HG03060 (cell line): ENCODE data around the gene NHERF2.

ENCODE experiments used
- ATAC-seq: cut with Tn5 transposase; IDR thresholded peaks from one replicate; pipeline ENCODE4 v1.9.1; 2021; ENCODE audit warnings: low read depth, moderate number of reproducible peaks; ENCODE audit not compliant: unreplicated experiment

NHERF2 gene

DNA sequence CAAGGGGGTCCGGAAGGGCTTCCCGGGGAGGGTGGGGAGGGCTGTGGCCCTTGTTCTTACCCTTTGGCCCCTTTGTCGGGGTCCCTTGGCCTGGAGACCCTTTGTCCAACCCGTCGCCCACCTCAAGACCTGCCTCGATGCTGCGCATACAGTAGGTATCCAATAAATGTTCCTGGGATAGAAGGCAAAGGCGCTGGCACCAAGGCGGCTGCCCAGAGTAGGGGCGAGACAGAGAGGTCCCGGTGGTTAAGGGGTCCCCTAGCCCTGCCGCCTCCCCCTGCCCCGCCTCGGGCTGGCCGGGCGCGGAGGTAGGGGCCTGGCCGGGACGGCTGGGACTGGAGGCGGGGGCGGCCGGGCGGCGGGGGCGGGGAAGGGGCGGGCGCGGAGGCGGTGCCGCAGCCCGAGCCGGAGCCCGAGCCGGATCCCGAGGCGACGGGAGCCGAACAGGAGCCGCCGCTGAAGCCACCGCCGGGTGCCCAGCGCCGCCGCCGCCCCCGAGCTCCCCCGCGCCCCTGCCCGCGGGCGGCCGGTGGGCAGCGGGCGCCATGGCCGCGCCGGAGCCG, at the start of gene NHERF2:
Gene NHERF2 (plus strand): TSS at position 442 of the 563 bp plus-strand sequence. CDS start 104 bp downstream, at position 546.
- ATAC-seq = no peak

DNA sequence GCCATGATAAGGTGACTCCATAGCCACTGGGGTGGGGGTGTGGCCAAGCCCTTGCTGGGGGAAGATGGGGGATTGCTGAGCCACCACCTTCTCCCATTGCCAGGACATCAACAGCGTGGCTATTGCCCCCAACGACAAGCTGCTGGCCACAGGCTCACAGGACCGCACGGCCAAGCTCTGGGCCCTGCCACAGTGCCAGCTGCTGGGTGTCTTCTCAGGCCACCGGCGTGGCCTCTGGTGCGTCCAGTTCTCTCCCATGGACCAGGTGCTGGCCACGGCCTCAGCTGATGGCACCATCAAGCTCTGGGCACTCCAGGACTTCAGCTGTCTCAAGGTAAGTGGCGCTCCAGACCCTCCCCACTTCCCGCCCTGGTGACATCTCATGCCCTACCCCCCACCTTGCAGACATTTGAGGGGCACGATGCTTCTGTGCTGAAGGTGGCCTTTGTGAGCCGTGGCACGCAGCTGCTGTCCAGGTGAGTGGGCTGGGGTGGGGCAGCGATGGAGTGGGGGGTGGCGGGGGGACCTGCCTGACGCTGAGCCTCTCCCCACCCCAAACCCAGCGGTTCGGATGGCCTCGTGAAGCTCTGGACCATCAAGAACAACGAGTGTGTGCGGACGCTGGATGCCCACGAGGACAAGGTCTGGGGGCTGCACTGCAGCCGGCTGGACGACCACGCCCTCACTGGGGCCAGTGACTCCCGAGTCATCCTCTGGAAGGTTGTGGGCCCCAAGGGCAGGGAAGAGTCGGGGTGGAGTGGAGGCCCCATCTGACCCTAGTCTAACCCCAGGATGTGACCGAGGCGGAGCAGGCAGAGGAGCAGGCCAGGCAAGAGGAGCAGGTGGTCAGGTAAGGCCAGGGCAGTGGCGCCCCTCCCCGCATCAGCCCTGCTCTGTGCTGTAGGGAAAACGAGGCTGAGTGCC, 49.5 kb upstream of the NHERF2 start:
- no peak for ATAC-seq

DNA sequence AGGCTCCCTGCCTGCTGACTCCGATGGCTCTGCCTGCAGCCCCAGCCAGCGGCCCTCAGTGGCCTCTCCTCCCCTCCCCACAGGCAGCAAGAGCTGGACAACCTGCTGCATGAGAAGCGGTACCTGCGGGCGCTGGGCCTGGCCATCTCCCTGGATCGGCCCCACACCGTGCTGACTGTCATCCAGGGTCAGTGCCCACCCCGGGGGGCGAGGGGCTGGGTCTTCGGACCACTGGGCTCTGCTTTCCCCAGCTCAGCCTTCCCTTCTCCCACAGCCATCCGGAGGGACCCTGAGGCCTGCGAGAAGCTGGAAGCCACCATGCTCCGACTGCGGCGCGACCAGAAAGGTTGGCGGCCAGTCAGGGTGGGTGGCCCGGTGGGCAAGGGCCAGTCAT, 48.8 kb upstream of the NHERF2 start:
- no peak for ATAC-seq

DNA sequence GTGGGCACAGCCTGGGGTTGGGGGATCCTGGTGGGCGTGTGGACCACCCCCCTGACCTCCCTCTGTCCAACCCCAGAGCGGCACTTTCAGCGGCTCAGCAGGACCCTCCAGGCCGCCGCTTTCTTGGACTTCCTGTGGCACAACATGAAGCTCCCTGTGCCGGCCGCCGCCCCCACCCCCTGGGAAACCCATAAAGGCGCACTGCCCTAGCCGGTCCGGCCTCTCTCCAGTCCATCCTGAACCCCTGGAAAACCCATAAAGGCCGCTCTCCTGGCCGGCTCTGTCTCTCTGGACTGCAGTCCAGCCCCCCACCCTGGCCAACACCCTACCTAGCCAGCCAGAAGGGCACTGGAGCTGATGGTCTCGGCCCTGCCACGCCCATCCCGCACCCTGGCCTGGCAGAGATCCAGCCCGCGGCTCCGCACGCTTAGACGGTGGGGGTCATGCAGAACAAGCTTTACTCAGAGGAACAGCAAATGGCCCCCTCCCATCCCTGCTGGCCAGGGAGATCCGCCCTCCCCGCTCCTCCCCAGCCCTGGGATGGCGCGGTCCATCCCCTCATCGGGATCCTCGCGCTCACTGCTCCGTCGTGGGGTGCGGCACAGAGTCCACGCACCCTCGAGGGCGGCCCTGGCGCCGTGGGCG, 48.1 kb upstream of the NHERF2 start:
- no peak for ATAC-seq

DNA sequence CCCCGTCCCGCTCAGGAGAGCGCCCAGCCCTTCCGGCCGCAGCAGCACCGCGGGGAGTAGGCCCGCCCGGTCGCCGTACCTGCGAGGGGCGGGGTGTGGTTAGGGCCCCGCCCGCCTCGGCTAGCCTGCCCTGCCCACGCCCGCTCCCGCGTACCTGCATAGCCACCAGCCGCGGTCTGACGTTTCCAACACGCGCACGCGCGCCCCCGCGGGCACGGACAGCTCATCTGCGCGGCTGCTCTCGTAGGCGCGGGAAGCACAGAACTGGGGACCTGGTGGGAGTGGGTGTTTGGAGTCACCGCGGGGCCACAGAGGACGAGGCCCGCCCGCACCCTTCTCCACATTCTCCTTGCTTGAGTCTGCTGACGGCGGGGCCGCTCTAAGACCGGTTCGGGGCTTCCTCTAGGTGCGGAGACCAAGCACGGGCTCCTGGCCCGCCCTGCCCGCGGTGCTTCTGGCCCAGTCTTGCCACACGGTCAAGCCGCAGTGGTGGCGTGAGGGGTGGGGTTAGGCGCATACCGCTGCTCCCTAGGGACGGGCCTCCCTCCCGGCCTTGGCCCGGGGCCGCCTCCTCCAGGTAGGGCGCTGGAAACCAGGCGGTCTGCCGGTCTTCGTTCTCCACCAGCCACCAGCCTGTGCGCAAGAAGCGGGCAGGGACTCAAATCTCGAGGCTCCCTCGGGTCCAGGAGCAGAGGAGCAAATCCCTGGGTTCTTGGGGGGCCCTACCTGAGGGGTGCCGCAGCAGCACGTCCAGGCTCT, 47.3 kb upstream of the NHERF2 start:
- no peak for ATAC-seq

DNA sequence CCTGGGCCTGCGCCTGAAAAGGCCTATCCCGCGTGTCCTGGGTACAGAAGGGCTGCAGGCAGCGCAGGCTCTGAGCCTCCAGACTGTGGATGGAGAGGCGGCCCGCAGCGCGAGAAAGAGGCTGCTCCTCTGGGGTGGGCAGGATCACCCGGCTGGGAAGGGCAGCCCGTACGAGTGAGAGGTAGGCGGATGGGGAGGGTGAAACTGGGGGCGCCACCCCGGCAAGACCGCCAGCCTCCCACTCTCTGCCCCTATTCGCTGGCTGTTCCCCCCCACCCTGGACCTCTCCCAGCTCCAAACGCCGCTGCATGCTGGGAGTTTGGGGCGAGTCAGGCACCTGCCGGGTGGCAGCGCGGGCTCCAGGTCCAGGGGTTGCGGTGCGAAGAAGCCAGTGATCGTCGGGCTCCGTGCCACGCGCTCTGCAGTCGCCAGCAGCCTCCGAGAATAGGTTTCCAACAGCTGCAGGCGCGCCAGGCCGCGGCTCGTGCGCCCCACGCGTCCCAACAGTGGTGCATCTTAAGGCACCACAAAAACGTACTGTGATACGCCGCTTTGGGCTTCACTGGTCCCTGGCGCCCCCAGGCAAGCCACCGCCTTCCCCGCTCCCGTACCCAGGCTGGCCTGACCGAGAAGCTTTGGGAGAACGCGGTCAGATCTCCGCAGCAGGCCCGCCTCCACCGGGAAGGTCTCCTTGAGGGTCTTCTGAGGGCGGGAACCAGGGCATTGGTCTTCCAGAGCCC, 46.5 kb upstream of the NHERF2 start:
- no peak for ATAC-seq

DNA sequence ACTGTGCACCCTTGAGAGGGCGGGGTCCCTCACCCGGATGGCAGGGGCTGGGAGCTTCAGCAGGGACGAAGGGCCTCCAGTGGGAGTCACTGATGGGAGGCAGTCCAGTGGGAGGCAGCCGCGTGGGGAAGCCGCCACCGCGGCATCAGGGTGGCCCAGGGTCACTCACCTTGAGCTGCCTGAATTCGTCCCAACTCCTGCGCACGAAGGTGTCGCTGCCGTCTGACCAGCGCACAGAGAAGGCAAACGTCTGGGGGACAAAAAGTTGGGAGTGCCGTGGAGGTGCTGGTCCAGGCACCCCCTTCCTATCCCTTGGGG, 46.0 kb upstream of the NHERF2 start:
- no peak for ATAC-seq

DNA sequence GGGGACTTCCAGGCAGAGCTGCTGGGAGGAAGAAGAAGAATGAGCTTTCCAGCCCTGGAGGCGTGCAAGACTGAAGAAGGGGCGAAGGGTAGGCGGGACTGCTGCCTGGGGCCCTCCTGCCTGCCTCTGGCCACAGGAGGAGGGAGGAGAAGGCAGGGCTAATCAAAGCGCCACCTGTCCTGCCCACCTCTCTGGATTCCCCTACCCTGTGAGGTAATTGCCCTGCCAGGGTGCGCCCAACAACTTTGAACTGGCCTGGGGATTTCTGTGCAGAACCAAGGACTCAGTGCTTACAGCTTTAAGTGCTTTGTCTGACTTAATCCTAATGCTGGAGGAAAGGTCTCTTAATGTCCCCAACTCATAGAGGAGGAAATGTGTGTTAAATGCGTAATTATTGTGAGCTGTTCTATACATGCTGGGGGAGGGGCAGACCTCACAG, 45.3 kb upstream of the NHERF2 start, which contains the start of gene NOXO1:
Gene NOXO1 (minus strand): TSS at position 72 of the 439 bp plus-strand sequence. CDS start 290 bp downstream, outside the sequence.
- no peak for ATAC-seq

DNA sequence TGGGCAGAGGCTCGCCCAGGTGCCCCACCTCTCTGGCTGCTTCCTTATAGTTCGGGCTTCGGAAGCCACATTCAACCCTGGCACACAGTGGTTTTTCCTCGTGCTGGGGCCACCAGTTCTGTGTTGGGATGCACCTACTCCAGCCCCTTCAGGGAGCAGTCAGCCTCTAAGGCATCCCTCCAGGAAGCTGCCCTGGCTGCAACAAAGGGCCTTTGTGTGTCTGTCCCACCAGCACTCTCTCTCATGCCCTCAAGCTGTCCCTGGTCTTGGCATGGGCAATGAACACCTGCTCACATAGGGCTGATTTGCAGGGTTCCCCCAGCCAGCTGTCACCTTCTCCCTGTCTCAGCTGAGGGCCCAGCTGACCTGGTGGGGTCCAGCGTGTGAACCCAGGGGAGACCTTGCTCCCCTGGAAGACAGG, 44.7 kb upstream of the NHERF2 start:
- ATAC-seq = no peak

DNA sequence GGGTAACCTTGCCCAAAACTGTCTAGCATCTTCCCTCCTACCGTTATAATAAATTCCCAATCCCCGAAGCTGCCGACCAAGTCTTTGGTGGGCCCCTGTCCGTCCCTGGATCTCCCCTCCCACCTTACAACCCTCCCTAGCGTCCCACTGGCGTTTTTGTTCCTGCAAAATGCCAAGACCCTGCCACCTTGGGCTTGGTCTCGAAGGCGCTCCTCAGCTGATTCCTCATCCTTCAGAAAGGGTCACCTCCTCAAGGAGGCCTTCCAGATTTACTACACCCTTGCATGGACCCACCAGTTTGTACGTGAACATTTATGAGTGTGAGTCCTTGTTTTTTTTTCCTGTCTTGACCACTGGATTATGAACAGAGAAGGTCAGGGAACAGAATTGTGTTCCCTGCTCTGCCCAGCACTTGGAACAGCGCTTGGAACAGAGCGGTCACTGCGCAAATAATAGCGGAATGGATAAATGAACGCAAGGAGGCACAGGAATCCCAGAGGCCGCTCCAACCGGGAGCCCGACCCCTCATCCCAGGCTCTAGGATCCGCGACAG, 43.6 kb upstream of the NHERF2 start:
- no peak for ATAC-seq

DNA sequence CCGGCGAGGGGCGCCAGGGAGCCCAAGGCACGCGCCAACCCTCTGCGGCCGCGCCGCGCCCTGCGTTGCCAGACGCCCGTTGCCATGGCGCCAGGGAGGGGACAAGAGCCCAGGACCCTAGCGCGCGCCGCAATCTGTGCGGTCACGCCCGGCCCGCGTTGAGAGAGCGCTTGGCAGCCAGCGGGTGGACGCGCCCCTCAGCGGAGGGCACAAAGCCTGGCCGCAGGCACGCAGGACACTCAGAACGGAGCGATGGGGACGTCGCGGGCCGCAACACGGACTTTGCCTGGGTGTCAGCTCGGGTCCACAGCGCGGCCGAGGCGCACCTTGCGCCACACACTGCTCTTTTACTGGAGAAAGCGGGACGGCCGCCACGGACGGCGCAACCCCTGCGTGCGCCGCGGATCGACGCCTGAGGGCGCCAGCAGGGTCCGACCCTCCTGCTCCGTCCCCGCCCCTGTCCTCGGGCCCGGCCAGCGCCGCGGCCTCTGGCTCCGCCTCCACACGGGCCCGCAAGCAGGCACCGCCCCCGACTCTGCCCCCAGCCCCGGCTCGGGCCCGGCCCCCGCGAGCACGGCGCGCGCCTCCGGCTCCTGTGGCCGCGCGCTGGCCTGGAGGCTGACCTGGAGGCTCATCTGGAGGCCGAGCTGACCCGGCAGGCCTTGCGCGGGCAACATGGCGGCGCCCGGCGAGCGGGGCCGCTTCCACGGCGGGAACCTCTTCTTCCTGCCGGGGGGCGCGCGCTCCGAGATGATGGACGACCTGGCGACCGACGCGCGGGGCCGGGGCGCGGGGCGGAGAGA, 43.0 kb upstream of the NHERF2 start, which contains the start of gene GFER:
Gene GFER (plus strand): TSS at position 650 of the 803 bp plus-strand sequence. CDS start 26 bp downstream, at position 676.
- no peak for ATAC-seq

DNA sequence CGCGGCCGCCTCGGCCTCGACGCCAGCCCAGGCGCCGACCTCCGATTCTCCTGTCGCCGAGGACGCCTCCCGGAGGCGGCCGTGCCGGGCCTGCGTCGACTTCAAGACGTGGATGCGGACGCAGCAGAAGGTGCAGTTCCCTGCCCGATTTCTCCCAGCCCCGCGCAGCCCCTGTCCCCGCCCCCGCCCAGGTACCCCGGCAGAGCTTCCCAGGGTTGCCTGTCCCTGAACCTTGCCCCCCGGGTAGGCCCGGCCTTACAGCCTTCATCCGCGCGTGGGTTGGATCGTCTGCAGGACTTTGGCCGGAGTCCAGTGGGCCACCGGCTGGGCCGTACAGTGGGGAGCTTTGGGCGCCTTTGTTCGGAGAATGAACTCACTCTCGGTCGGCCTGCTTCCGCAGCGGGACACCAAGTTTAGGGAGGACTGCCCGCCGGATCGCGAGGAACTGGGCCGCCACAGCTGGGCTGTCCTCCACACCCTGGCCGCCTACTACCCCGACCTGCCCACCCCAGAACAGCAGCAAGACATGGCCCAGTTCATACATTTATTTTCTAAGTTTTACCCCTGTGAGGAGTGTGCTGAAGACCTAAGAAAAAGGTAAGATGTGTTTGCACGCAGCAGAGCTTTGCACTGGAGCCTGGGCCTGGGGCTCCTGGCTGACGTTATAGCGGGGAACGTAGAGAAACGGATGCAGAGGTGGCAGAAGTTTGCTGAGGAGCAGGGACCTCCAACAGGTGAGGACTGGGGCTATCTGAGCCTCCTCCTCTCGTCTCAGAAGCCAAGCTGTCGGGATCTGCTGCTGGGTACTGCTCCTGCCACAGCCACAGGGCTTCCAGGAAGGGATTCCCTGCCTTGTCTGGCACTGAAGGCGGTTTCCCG, 42.1 kb upstream of the NHERF2 start:
- no peak for ATAC-seq

DNA sequence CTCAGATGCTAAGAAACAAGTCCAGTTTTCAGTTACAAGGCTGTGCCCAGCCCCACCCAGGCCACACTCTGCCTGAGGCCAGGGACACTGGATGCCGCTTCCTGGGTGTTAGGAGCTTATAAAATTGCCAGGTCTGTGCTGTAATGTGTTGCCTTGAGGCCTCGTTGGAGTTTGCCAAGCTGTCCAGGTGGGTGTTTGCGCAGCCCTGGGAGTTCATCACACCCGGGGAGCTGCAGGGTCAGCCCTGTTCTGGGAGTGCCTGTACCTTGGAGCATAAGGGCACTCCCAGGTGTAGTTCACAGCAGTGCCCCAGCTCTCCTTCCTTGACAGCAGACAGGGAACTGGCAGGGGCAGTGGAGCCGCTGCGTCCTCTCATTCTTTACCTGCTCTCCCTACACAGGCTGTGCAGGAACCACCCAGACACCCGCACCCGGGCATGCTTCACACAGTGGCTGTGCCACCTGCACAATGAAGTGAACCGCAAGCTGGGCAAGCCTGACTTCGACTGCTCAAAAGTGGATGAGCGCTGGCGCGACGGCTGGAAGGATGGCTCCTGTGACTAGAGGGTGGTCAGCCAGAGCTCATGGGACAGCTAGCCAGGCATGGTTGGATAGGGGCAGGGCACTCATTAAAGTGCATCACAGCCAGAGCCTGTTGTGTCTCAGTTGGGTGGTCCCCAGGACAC, 41.1 kb upstream of the NHERF2 start:
- ATAC-seq = no peak

DNA sequence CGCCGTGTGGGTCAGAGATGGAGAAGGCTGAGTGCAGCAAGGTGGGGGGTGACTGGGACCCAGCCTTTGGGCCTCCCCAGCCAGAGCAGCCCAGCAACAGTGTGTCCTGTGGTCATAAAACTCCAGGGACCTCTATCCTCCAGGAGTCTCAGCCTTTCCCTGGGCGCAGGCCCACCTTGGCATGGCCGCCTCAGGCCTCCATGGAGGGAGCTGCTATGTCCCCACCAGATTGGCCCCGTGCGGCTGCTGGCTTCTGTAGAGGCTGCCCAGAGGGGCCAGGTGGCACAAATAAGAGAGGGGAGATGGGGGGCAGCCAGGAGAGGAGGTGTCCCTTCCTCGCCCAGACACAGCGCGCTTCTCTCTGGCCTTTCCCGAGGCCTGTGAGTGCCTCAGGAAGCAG, 39.5 kb upstream of the NHERF2 start:
- ATAC-seq = no peak

DNA sequence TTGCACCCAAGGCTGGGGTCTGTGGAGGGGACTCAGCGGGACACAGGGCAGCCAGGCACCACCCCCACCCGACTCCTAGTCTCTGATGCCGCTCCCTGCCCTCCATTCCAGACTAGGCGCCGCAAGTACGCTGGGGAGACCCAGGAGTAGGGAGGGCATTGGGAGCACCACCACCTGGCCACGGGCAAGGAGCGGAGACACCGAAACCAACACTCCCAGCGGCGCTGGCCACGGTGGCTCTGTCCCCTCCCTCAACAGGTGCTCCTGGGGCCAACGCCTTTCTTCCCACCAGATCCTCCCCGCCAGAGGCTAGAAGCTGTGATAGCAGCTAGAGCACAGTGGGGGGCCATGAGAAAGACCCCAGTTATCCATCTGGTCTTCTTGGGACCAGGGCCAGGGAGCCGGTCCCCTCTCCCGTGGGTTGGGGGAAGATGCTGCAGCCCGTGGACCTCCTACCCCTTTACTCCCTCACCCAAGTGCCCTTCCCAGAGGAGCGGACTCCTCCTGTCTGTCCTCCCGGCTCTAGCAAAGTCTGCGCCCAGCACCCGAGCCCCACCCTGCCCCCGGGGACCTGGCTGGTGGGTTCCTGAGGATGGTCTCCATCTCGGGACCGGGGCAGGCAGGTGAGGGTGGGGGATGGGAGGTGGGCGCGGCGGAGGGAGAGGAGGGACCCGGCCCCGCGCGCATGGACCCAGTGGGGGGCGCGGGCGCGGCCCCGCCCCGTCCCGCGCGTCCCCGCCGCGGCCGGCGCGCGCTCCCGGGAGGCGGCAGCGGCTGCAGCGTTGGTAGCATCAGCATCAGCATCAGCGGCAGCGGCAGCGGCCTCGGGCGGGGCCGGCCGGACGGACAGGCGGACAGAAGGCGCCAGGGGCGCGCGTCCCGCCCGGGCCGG, 37.2 kb upstream of the NHERF2 start, which contains the start of gene SYNGR3:
Gene SYNGR3 (plus strand): TSS at position 762 of the 892 bp plus-strand sequence. CDS start 133 bp downstream, outside the sequence.
- no peak for ATAC-seq

DNA sequence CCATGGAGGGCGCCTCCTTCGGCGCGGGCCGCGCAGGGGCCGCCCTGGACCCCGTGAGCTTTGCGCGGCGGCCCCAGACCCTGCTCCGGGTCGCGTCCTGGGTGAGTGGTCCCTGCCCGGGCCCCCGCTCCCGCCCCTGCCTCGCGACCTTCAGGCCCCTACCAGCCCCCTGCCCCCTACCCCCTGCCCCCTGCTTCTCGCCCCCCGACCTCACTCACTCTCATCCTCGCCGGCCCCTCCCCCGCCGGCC, 36.7 kb upstream of the NHERF2 start:
- no peak for ATAC-seq
